Ovary (tissue), 3 donors: ENCODE data around the gene PLIN4.

ENCODE experiments used
- CTCF ChIP-seq, 3 donors: fragments of 450-650 bp in 2 of 3; fragments of 200-600 bp in 1 of 3; IDR thresholded peaks; one replicate each; pipeline versions ENCODE4 v1.5.1 to v1.8.0; 2016 to 2022; ENCODE audit warnings: antibody characterized with exemption in 3 of 3, mild to moderate bottlenecking in 1 of 3
- POLR2A ChIP-seq: fragments of 450-650 bp; IDR thresholded peaks from one replicate; pipeline ENCODE4 v1.6.1; 2017; ENCODE audit warnings: antibody characterized with exemption, mild to moderate bottlenecking, moderate library complexity
- donor health status: DM: no; HTN: no; CAD: no.

GRCh38 chr19:4557144-4557970 is 39.1 kb upstream of the PLIN4 start:
- no peak for TF ChIP-seq CTCF (IDR thresholded peaks at IDR 0.05)
- no peak for TF ChIP-seq POLR2A
